HCT116 (cell line): Measurements from ENCODE around the gene TMEFF2. TPM values are rescaled to one million over a fixed set of nuclear protein-coding genes. Genes with fewer than 3 reads are reported as not detected.

Source experiments
- ATAC-seq: fragments of 200-7000 bp; cut with Tn5 transposase; 2 replicates; pipeline ENCODE4 v1.9.1; 2020; ENCODE audit warnings: mild to moderate bottlenecking, moderate library complexity
- BruUV-seq: library from RNA; stranded (reverse); fragments of 400-500 nt; replicated peaks from 2 replicates; lab custom pipeline; 2021; lab: Mats Ljungman, UMichigan
- CTCF ChIA-PET: fragments of 300-600 bp; sonication (Branson Sonifier 250); formaldehyde crosslinking; loops from one replicate; lab custom pipeline; 2021; ENCODE audit warnings: antibody characterized with exemption; lab: Charles Lee
- POLR2A ChIA-PET: fragments of 300-600, 350-600 bp; sonication (Branson Sonifier 250); formaldehyde crosslinking; loops from one replicate; lab custom pipeline; 2021; ENCODE audit warnings: antibody characterized with exemption; lab: Charles Lee
- RAD21 ChIA-PET, 2 experiments: fragments of 300-600 bp; sonication (Branson Sonifier 250); formaldehyde crosslinking; loops; one replicate each; lab custom pipeline; 2023; ENCODE audit warnings: low total read pairs in 2 of 2; ENCODE audit not compliant: uncharacterized antibody in 2 of 2, unreplicated experiment in 2 of 2, low non-redundant PET in 1 of 2; lab: Charles Lee
- DNase-seq: peaks from one replicate; pipeline ENCODE4 v3.0.0-alpha.2; 2010; ENCODE audit warnings: low read depth, low spot score
- H2AFZ ChIP-seq: fragments of 200-600 bp; shearing (Covaris generic), sonication (generic); 2 replicates; pipeline ENCODE4 v1.6.1; 2017; ENCODE audit warnings: low read depth, mixed run types, mixed read lengths, antibody characterized with exemption, low read length; ENCODE audit not compliant: poor library complexity, severe bottlenecking
- H3K27ac ChIP-seq: 2 replicates; pipeline ENCODE4 v1.5.1; 2012; ENCODE audit warnings: low read depth, low read length
- H3K27me3 ChIP-seq: fragments of 200-600 bp; sonication (generic); 2 replicates; pipeline ENCODE4 v1.6.1; 2016; ENCODE audit warnings: mixed run types, low read length, mixed read lengths; ENCODE audit not compliant: insufficient read depth
- H3K36me3 ChIP-seq, 2 experiments: fragments of 200-500 bp in 1 of 2; fragments of 200-600 bp in 1 of 2; sonication (Bioruptor generic) in 1 of 2; sonication (generic) in 1 of 2; 2 replicates each; pipeline versions ENCODE4 v1.5.1 to v1.6.1; 2014 to 2016; ENCODE audit warnings: low read length in 2 of 2, inconsistent platforms in 1 of 2, mixed read lengths in 1 of 2, mixed run types in 1 of 2; ENCODE audit not compliant: insufficient read depth in 2 of 2, control insufficient read depth in 1 of 2
- H3K4me1 ChIP-seq, 2 experiments: fragments of 200-600 bp in 1 of 2; sonication (generic) in 1 of 2; 2 replicates each; pipeline versions ENCODE4 v1.5.1 to v1.6.1; 2012 to 2017; ENCODE audit warnings: low read length in 2 of 2, inconsistent platforms in 1 of 2, mild to moderate bottlenecking in 1 of 2, mixed read lengths in 1 of 2, mixed run types in 1 of 2, moderate library complexity in 1 of 2; ENCODE audit not compliant: insufficient read depth in 2 of 2, control insufficient read depth in 1 of 2
- H3K4me2 ChIP-seq: fragments of 200-600 bp; sonication (generic); 2 replicates; pipeline ENCODE4 v1.6.1; 2017; ENCODE audit warnings: mixed run types, low read length, mixed read lengths
- H3K4me3 ChIP-seq, 2 experiments: fragments of 200-600 bp in 1 of 2; sonication (generic) in 1 of 2; replicated peaks in 1 of 2; 2 replicates each; pipeline ENCODE4 v1.5.1; 2011 to 2016; ENCODE audit warnings: low read length in 2 of 2, control low read depth in 1 of 2, low read depth in 1 of 2, mild to moderate bottlenecking in 1 of 2, mixed read lengths in 1 of 2, mixed run types in 1 of 2
- H3K79me2 ChIP-seq: fragments of 200-600 bp; sonication (generic); 2 replicates; pipeline ENCODE4 v1.6.1; 2017; ENCODE audit warnings: mild to moderate bottlenecking, mixed run types, low read length, moderate library complexity, mixed read lengths; ENCODE audit not compliant: insufficient read depth
- H3K9ac ChIP-seq: fragments of 200-600 bp; sonication (generic); 2 replicates; pipeline ENCODE4 v1.6.1; 2016; ENCODE audit warnings: low read length, mixed read lengths
- H3K9me2 ChIP-seq: fragments of 200-600 bp; sonication (generic), shearing (Covaris generic); 2 replicates; pipeline ENCODE4 v1.6.1; 2017; ENCODE audit warnings: mixed run types, mild to moderate bottlenecking, moderate library complexity; ENCODE audit not compliant: insufficient read depth
- H3K9me3 ChIP-seq, 2 experiments: fragments of 200-500 bp in 1 of 2; fragments of 200-600 bp in 1 of 2; sonication (Bioruptor generic) in 1 of 2; sonication (generic) in 1 of 2; 2 replicates each; pipeline ENCODE4 v1.6.1; 2014 to 2017; ENCODE audit warnings: low read length in 2 of 2, mixed read lengths in 2 of 2, inconsistent platforms in 1 of 2, low read depth in 1 of 2, mild to moderate bottlenecking in 1 of 2, mixed run types in 1 of 2, moderate library complexity in 1 of 2; ENCODE audit not compliant: control insufficient read depth in 1 of 2, insufficient read depth in 1 of 2
- H4K20me1 ChIP-seq: fragments of 200-600 bp; sonication (generic), shearing (Covaris generic); 2 replicates; pipeline ENCODE4 v1.6.1; 2017; ENCODE audit warnings: mixed run types, mild to moderate bottlenecking, moderate library complexity; ENCODE audit not compliant: insufficient read depth
- CBX3 ChIP-seq: IDR thresholded peaks from 2 replicates; pipeline ENCODE4 v1.6.1; 2012; ENCODE audit warnings: low read depth
- EGR1 ChIP-seq: IDR thresholded peaks from 2 replicates; pipeline ENCODE4 v1.6.1; 2012; ENCODE audit warnings: low read depth
- SRF ChIP-seq: IDR thresholded peaks from 2 replicates; pipeline ENCODE4 v1.6.1; 2012; ENCODE audit warnings: low read depth
- intact Hi-C: fragments of 100-400 bp; cut with micrococcal nuclease; formaldehyde crosslinking; loops from 2 replicates; pipeline ENCODE4 v1.10.0; 2022
- total RNA-seq: library from RNA; stranded (reverse); gene quantifications from one replicate; pipeline ENCODE4 v1.2.1, GENCODE V29; 2021; ENCODE audit not compliant: unreplicated experiment

TMEFF2 gene
- total RNA-seq, 1 experiment from 2014 or later: not detected

DNA sequence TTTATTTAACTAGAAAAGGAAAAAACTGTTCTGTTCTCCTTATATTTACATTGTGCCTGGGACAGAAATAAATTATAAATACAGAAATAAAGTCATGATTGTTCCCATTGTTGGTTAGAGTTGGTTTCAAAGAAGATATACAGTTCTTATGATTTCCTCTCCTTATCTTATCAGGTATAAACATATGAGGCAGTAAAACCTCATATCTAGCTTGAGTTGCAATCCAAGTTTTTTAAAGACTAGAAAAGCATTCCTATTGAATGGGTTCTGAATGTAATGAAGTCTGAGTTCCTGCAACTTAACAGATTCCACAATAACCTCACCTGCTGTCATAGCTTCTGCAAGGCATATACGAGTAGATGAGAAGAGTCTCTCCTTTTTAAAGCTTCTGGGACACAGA is 233.2 kb downstream of the TMEFF2 start:
- no peak overlapping the region for H3K27ac ChIP-seq
- ATAC-seq (no peak), DNase-seq (no peak)
- H3K36me3 ChIP-seq: no peaks in the 10 kb centered on the region
- POLR2A ChIA-PET: no interaction called here
- H3K4me3 ChIP-seq: no peak overlapping the region
- H3K9ac ChIP-seq: no peak overlapping the region
- H3K9me3 ChIP-seq: no peaks in the 10 kb centered on the region
- RAD21 ChIA-PET: no interaction called here
- H3K79me2 ChIP-seq: no peaks in the 10 kb centered on the region
- H4K20me1 ChIP-seq: no peaks in the 10 kb centered on the region
- H2AFZ ChIP-seq: no peak overlapping the region
- TF ChIP-seq CBX3: no peak
- TF ChIP-seq SRF: no peak
- no peak overlapping the region for H3K4me2 ChIP-seq
- intact Hi-C loops: no loop called here
- H3K9me2 ChIP-seq: no peaks in the 10 kb centered on the region
- no peaks in the 10 kb centered on the region for H3K4me1 ChIP-seq
- CTCF ChIA-PET: no interaction called here
- no peaks in the 10 kb centered on the region for H3K27me3 ChIP-seq
- no TSS peak for BruUV-seq

- no peaks in the 10 kb centered on the region for H3K27me3 ChIP-seq
- BruUV-seq: no TSS peak
These were observed 235.5 kb downstream of the TMEFF2 start for GRCh38 chr2:191959209-191959608.

More at GRCh38 chr2:191959209-191959608, 235.5 kb downstream of the TMEFF2 start:
- no peak for TF ChIP-seq EGR1
- Histone ChIP-seq H3K9me2 (no peaks in the 10 kb centered on the region; the same call in 1 of the 2 replicates), H3K4me3 (no peak overlapping the region), H3K4me1 (no peaks in the 10 kb centered on the region), H4K20me1 (no peaks in the 10 kb centered on the region), H3K79me2 (no peaks in the 10 kb centered on the region), H2AFZ (no peak overlapping the region), H3K9ac (no peak overlapping the region), H3K27ac (no peak overlapping the region), H3K36me3 (no peaks in the 10 kb centered on the region), H3K4me2 (no peak overlapping the region), H3K9me3 (no peaks in the 10 kb centered on the region)
- ChIA-PET POLR2A (no interaction called here), RAD21 (no interaction called here), CTCF (no interaction called here)
- no peak for DNase-seq
- ATAC-seq: no peak
- intact Hi-C loops: no loop called here
